Psoas muscle (tissue), 8 donors: ENCODE results near the gene MUCL3. TPM values are rescaled to one million over a fixed set of nuclear protein-coding genes. Genes with fewer than 3 reads are reported as not detected.
A peak's percentile ranks its signal among the peaks of the same experiment; 100 is the strongest.
"Not testable (repeated sequence)": the region's sequence is repeated elsewhere in the genome, so short reads cannot be mapped to it uniquely, and the experiment has no call there.

Experiments used
- ATAC-seq, 4 donors: fragments of 200-7000 bp; cut with Tn5 transposase; one replicate each; pipeline ENCODE4 v1.9.1; 2020; ENCODE audit warnings: moderate library complexity in 3 of 4, mild to moderate bottlenecking in 2 of 4
- DNase-seq, 2 donors: peaks; one replicate each; pipeline ENCODE4 v3.0.0-alpha.2; 2020
- H3K27ac ChIP-seq: fragments of 200-600 bp; one replicate; pipeline ENCODE4 v1.8.0; 2022
- H3K27me3 ChIP-seq, 3 donors: fragments of 200-600 bp in 1 of 3; one replicate each; pipeline versions ENCODE4 v1.6.1 to v1.8.0; 2013 to 2022; ENCODE audit warnings: low read length in 2 of 3, mild to moderate bottlenecking in 2 of 3, moderate library complexity in 1 of 3; ENCODE audit not compliant: insufficient read depth in 3 of 3
- H3K36me3 ChIP-seq, 2 donors: fragments of 200-600 bp in 1 of 2; one replicate each; pipeline versions ENCODE4 v1.6.1 to v1.8.0; 2013 to 2022; ENCODE audit warnings: low read depth in 1 of 2, mild to moderate bottlenecking in 1 of 2, moderate library complexity in 1 of 2; ENCODE audit not compliant: insufficient read depth in 1 of 2
- H3K4me1 ChIP-seq: fragments of 200-600 bp; one replicate; pipeline ENCODE4 v1.8.0; 2022
- H3K4me3 ChIP-seq: fragments of 200-600 bp; one replicate; pipeline ENCODE4 v1.8.0; 2022; ENCODE audit warnings: mild to moderate bottlenecking
- H3K9me3 ChIP-seq: fragments of 200-600 bp; one replicate; pipeline ENCODE4 v1.8.0; 2022
- CTCF ChIP-seq: fragments of 200-600 bp; IDR thresholded peaks from one replicate; pipeline ENCODE4 v1.8.0; 2022; ENCODE audit warnings: antibody characterized with exemption
- WGBS, 3 donors: extraction: QIAGEN DNeasy Blood & Tissue Kit; methylation state at CpG; one replicate each; pipeline versions ENCODE4 v1.1.6 to v1.1.7; 2013; 5-methylcytosine and 5-hydroxymethylcytosine counted together
- intact Hi-C, 2 donors: fragments of 100-400 bp; cut with DNase I; formaldehyde crosslinking; loops; one replicate each; pipeline versions ENCODE4 v1.11.0 to v1.14.2; 2022
- polyA plus RNA-seq, 3 donors: library from polyadenylated mRNA; stranded (reverse); fragments of 200-250 nt; gene quantifications; one replicate each; pipeline ENCODE4 v1.2.3, GENCODE V29; 2013
- total RNA-seq, 4 donors: library from RNA; stranded (reverse); fragmentation: NEBNext Ultra II Directional in 2 of 4; extraction: Animal tissue kit (Norgen Biotek cat#: 25700) in 2 of 4; gene quantifications; one replicate each; pipeline versions ENCODE4 v1.2.1 to v1.2.4, GENCODE V29; 2021 to 2023
- donor health status: healthy with polysubstance abuse.
- donor health status: DM: no; HTN: no; CAD: no; lungs with moderate emphysema.
- donor health status: Bipolar disorder and iron deficiency.
- donor health status: healthy.
- donor health status: DM: yes; HTN: yes; CAD: no.
- donor health status: DM: no; HTN: no; CAD: no.
- donor health status: DM: no; HTN: no; CAD: no.
- donor health status: DM: yes; HTN: yes; CAD: no.

MUCL3 gene
- total and polyA plus RNA-seq, 7 donors, result not detected

- Histone ChIP-seq H3K9me3 (no peaks in the 10 kb centered on the region), H3K36me3 (peaks cover 0 to 87% of the 10 kb centered on the region in 2 donors), H3K27me3 (no peaks in the 10 kb centered on the region), H3K27ac (no peak overlapping the region), H3K4me3 (no peak overlapping the region), H3K4me1 (no peaks in the 10 kb centered on the region)
- no peak for DNase-seq
- ATAC-seq, result no peak
- no peak for TF ChIP-seq CTCF
- WGBS, 3 donors, result 89 to 96% (median 93%) methylated on average over 13 of the region's 13 CpGs
- intact Hi-C loops, result no loop called here
Measured at GRCh38 chr6:30896541-30896940, 44.2 kb upstream of the MUCL3 start.

- TF ChIP-seq CTCF, result no peak
- Histone ChIP-seq H3K36me3 (peaks cover 0 to 73% of the 10 kb centered on the region in 2 donors), H3K9me3 (no peaks in the 10 kb centered on the region), H3K4me3 (no peak overlapping the region), H3K27me3 (no peaks in the 10 kb centered on the region), H3K4me1 (no peaks in the 10 kb centered on the region), H3K27ac (no peak overlapping the region)
- DNase-seq (no peak), ATAC-seq (no peak)
- 86 to 90% (median 87%) methylated on average over 16 of the region's 16 CpGs for WGBS, 3 donors
- intact Hi-C loops, result no loop called here
Measured at GRCh38 chr6:30897882-30898281, 42.9 kb upstream of the MUCL3 start.

DNA sequence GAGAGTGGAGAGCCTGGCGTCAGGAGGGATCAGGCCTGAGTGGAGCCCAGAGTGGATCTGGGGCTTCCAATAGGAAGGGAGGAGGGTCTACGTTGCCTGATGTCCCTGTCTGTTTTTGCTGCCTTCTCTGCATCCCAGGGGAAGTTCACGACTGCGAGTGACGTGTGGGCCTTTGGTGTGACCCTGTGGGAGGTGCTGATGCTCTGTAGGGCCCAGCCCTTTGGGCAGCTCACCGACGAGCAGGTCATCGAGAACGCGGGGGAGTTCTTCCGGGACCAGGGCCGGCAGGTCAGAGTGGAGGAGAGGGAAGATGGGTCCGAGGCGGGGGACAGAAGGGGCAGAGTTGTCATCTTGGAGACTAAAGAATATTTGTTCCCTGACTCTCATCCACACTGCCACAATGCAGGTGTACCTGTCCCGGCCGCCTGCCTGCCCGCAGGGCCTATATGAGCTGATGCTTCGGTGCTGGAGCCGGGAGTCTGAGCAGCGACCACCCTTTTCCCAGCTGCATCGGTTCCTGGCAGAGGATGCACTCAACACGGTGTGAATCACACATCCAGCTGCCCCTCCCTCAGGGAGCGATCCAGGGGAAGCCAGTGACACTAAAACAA, 41.9 kb upstream of the MUCL3 start:
- TF ChIP-seq CTCF, result no peak
- H3K36me3 ChIP-seq, result peaks cover 0 to 64% of the 10 kb centered on the region in 2 donors
- no peak for DNase-seq

GRCh38 chr6:30900863-30901417, 39.8 kb upstream of the MUCL3 start:
- ATAC-seq (no peak), DNase-seq (no peak)
- Histone ChIP-seq H3K36me3 (peaks cover 0 to 43% of the 10 kb centered on the region in 2 donors), H3K27ac (no peak overlapping the region), H3K4me1 (no peaks in the 10 kb centered on the region), H3K9me3 (no peaks in the 10 kb centered on the region), H3K27me3 (no peaks in the 10 kb centered on the region), H3K4me3 (no peak overlapping the region)
- TF ChIP-seq CTCF, result no peak
- intact Hi-C loops, result no loop called here
- WGBS, 3 donors, result 66 to 78% (median 67%) methylated on average over 1 of the region's 1 CpG

More for the DNA sequence above, 41.9 kb upstream of the MUCL3 start:
- peak in 1 of 4 donors; percentile 16 for ATAC-seq
- H3K27ac ChIP-seq, result no peak overlapping the region
- no peaks in the 10 kb centered on the region for H3K27me3 ChIP-seq
- H3K4me1 ChIP-seq, result no peaks in the 10 kb centered on the region
- 73 to 78% (median 76%) methylated on average over 22 to 23 of the region's 23 CpGs for WGBS, 3 donors
- intact Hi-C loops, result no loop called here
- H3K9me3 ChIP-seq, result no peaks in the 10 kb centered on the region
- no peak overlapping the region for H3K4me3 ChIP-seq

DNA sequence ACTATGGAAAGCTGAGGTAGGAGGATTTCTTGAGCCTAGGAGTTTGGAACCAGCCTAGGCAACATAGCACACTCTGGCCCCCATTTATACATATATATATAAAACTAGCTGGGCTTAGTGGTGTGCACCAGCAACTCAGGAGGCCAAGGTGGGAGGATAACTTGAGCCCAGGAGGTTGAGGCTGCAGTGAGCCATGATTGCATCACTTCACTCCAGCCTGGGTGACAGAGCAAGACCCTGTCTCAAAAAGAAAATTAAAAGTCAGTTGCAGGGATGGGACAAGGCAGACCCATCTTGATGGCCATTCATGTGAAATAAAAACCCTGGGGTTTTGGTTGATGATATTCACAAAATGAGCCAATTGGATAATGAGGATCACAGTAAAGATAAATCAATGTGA, 39.3 kb upstream of the MUCL3 start:
- DNase-seq, result no peak
- Histone ChIP-seq H3K9me3 (no peaks in the 10 kb centered on the region), H3K36me3 (peaks cover 0 to 38% of the 10 kb centered on the region in 2 donors), H3K4me1 (no peaks in the 10 kb centered on the region), H3K4me3 (no peak overlapping the region), H3K27ac (no peak overlapping the region), H3K27me3 (no peaks in the 10 kb centered on the region)
- intact Hi-C loops, result no loop called here
- TF ChIP-seq CTCF, result no peak
- ATAC-seq, result no peak

DNA sequence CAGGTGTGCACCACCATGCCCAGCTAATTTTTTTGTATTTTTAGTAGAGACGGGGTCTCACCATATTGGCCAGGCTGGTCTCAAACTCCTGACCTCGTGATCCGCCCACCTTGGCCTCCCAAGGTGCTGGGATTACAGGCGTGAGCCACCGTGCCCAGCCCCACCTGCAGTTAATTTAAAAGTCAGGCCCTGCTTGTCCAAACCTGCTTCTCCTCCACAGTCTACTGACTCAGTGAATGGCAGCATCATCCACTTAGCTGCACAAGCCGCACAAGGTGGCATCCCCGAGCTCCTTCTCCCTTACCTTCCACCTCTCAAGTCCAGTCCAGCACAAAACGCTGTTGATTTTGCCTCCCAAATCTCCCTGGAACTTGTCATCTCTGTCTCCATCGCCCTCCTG, 38.6 kb upstream of the MUCL3 start:
- H3K36me3 ChIP-seq, result peaks cover 0 to 30% of the 10 kb centered on the region in 2 donors
- 65 to 79% (median 70%) methylated on average over 9 of the region's 9 CpGs for WGBS, 3 donors
- H3K27ac ChIP-seq, intact Hi-C loops, H3K4me1 ChIP-seq, ATAC-seq, H3K27me3 ChIP-seq, H3K4me3 ChIP-seq, H3K9me3 ChIP-seq: not testable (repeated sequence)
- DNase-seq, result peak in 1 of 2 donors; percentile 13
